ENCODE results near the gene NDUFA8.

- TF ChIP-seq POLR2A (IDR thresholded peaks at IDR 0.05) (no peak), POLR2AphosphoS5 (IDR thresholded peaks at IDR 0.05) (no peak)
- TF ChIP-seq, protein P1, sequence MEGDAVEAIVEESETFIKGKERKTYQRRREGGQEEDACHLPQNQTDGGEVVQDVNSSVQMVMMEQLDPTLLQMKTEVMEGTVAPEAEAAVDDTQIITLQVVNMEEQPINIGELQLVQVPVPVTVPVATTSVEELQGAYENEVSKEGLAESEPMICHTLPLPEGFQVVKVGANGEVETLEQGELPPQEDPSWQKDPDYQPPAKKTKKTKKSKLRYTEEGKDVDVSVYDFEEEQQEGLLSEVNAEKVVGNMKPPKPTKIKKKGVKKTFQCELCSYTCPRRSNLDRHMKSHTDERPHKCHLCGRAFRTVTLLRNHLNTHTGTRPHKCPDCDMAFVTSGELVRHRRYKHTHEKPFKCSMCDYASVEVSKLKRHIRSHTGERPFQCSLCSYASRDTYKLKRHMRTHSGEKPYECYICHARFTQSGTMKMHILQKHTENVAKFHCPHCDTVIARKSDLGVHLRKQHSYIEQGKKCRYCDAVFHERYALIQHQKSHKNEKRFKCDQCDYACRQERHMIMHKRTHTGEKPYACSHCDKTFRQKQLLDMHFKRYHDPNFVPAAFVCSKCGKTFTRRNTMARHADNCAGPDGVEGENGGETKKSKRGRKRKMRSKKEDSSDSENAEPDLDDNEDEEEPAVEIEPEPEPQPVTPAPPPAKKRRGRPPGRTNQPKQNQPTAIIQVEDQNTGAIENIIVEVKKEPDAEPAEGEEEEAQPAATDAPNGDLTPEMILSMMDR (IDR thresholded peaks at IDR 0.05 in 8 of 11, conservative IDR thresholded peaks at IDR 0.05 in 3 of 11): no peak
Observed at GRCh38 chr9:122164286-122164685, 4.7 kb upstream of the NDUFA8 start.
